HG03159 (cell line): ENCODE results near the gene SERPINA6.
"Not testable (repeated sequence)": the region's sequence is repeated elsewhere in the genome, so short reads cannot be mapped to it uniquely, and the experiment has no call there.

Experiments
- ATAC-seq: cut with Tn5 transposase; IDR thresholded peaks from one replicate; pipeline ENCODE4 v1.9.1; 2021; ENCODE audit warnings: mild to moderate bottlenecking, moderate library complexity; ENCODE audit not compliant: unreplicated experiment

The SERPINA6 gene

DNA sequence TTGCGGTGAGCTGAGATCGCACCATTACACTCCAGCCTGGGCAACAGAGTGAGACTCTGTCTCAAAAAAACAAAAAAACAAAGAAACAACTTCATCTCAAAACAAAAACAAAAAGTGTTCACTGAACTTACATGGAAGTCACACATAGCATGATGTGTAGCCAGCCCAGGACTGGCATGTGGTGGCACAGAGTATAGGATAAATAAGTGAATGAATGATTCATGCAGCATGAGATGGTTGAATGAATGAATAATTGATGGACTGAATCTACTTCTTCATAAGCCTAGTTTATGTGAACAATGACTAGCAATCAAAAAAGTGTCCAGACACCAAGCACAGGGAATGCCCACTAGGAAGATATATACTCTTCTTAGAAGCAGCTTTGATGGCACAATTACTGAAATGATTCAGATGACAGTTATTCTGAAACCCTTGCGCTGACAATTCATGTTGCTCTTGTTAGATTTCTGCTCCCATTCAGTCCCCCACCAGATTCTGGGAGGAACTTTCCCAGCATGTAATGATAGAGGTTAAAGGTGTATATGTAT lies 31.6 kb upstream of the SERPINA6 start:
- no peak for ATAC-seq

DNA sequence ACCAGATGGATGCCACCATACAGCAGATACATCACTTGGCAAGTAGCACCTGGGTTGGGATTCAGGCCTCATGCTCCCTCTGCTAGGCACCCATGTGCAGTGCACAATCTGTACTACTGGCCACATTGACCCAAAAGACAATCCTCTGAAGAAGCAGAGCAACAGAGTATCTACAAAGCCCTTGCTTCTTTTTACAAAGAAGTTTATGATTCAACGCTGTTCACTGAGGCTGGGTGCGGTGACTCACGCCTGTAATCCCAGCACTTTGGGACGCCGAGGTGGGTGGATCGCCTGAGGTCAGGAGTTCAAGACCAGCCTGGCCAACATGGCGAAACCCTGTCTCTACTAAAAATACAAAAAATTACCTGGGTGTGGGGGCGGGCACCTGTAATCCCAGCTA lies 31.1 kb upstream of the SERPINA6 start:
- ATAC-seq: not testable (repeated sequence)

- no peak for ATAC-seq
Observed at GRCh38 chr14:94349276-94349675, 26.1 kb upstream of the SERPINA6 start.

- ATAC-seq: no peak
Observed at GRCh38 chr14:94348836-94349235, 25.7 kb upstream of the SERPINA6 start.

DNA sequence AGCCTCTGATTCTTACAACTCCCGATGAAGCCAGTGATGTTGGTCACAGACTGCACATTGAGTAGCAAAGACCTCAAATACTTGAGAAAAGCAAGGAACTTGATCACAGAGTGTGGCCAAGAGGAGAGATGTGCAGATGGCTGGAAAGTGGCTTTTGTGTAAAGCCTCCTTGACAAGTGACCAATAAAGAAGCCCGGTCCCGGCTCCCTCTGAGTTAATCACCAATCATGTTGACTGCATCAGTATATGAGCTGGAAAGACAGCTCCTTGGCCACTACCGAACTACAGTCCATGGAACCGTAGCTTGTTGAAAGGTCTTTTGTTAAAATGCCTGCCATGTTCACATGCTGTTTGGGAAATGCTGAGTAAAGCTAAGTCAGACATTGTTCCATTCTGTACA lies 23.7 kb upstream of the SERPINA6 start:
- no peak for ATAC-seq

- peak; percentile 65 for ATAC-seq
Observed at GRCh38 chr14:94346065-94346786, 23.1 kb upstream of the SERPINA6 start.

GRCh38 chr14:94345344-94346064 lies 22.4 kb upstream of the SERPINA6 start:
- ATAC-seq: no peak

DNA sequence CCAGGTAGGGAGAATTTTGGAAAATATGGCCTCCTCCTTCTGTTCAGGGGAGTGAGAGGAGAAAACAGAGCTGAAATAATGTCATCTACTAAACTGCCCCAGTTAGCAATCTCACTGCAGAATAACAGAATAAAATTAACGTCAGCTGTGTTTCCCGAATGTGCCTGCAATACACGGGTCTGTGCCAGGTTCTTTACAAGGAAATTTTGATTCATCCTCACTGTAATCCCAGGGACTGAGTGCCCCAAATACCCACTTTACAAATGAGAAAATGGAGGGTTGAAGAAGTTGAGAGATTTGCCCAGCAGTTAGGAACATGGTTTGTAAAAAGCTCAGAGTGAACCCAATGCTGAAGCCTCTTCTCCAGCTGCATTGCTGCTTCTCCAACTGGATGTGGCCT lies 21.3 kb upstream of the SERPINA6 start:
- ATAC-seq: no peak

DNA sequence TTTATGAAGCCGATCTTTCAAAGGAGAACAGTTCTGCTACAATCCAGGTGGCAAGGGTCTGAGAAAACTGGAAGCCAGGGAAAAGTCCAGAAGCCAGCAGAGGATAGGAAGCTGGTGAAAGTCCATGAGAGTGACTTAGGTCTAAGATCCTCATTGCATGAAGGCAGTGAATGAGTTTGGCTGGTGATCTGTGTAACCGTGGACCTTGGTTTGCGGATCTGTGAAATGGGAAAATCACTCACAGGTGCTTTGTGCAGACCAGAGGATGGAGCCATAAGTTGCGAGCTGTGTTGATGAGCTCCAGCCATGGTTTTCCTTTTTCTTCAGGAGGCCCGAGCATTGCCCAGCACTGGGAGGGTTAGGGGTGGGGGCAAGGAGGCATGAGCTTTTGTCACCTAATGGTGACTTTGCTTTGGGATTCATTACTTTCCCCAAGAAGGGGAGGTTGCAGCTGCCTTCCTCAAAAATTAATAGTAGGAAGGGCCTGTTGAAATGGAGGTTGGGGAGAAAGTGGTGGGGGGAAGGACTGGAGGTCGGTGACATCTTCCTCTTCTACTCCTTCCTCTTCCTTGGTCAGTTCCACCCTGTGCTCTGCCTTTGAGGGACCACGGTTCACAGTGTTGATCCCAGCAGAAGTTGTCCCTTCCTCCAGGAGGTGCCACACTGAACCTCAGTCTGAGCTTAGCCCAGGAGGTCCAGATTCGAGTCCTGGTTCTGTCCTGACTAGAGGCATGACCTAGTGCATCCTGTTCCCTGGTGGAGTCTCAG lies 20.3 kb upstream of the SERPINA6 start:
- ATAC-seq: no peak

- ATAC-seq: no peak
Observed at GRCh38 chr14:94342334-94342934, 19.3 kb upstream of the SERPINA6 start.

DNA sequence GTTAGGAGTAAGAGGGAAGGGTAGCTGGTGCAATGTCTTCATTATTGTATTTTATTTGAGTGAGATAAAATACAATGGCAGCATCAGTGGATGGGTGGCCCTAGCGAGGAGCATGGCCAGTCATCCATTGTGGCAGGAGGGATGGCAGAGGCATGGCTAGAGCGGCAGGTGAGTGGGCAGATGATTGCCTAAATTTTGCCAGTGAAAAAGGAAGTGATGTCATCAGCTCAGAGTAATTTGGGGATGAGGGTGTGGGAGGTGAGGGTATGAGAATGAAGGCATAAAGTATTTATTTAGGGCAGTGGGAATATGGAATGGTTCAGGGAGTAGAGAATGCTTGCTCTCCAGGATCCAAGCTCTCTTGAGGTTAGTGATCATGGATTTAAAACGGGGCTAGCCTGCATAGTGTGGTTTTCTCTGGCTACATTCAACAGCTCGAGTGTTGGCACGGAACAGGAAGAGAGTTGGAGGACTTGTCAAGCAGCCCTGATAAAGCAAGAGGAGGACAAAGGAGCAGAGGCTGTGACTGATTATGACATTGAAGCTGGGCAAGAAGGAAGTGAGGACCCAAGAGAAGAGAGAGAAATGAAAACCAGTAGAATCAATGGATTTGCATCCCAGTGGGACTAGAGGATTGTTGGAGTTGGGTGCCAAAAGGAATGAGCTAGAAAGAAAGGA lies 18.7 kb upstream of the SERPINA6 start:
- no peak for ATAC-seq

DNA sequence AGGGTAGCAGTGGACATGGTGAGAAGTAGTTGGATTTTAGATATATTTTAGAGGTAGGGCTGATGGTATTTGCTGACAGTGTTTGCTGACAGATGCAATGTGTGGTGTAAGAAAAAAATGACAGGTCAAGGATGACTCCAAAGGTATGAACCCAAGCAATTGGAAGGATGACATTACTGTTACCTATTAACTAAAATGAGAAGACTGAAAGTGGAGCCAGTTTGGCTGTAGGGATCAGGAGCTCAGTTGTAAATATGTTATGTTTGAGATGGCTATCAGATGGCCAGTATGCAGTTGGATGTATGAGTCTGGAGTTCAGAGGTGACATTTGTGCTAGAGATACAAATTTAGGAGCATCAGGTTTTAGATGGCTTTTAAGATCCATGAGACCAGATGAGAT lies 17.4 kb upstream of the SERPINA6 start:
- no peak for ATAC-seq

GRCh38 chr14:94338023-94338422 lies 14.9 kb upstream of the SERPINA6 start:
- no peak for ATAC-seq

GRCh38 chr14:94337274-94337673 lies 14.1 kb upstream of the SERPINA6 start:
- no peak for ATAC-seq

DNA sequence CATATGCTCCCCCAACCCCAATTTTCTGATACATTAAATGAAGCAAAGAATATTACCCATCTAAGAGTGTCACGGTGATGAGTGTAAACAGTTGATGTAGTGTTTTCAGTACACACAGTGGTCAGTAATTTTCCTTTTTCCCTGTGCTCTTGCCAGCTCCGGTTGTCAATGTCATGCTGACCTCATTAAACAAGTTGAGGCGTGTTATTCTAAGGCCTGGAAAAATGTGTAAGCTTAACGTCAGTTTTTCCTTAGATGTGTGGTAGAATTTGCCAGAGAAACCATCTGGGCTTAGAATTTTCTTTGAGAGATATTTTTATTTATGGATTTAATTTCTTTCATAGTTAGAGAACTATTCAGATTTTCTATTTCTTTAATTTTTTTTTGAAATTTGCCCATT lies 11.7 kb upstream of the SERPINA6 start:
- ATAC-seq: no peak

DNA sequence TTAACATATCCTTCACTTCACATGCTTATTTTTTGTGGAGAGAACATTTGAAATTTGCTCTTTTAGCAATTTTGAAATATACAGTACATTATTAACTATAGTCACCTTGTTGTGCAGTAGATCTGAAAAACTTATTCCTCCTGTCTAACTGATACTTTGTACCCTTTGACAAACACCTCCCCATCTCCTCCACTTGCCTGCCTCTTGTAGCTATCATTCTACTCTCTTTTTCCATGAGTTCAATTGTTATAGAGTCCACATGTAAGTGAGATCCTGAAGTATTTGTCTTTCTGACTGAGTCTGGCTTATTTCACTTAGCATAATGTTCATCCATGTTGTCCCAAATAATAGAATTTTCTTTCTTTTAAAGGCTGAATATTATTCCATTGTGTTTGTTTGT lies 9.5 kb upstream of the SERPINA6 start:
- ATAC-seq: no peak

GRCh38 chr14:94332063-94332583 lies 9.0 kb upstream of the SERPINA6 start:
- ATAC-seq: no peak

DNA sequence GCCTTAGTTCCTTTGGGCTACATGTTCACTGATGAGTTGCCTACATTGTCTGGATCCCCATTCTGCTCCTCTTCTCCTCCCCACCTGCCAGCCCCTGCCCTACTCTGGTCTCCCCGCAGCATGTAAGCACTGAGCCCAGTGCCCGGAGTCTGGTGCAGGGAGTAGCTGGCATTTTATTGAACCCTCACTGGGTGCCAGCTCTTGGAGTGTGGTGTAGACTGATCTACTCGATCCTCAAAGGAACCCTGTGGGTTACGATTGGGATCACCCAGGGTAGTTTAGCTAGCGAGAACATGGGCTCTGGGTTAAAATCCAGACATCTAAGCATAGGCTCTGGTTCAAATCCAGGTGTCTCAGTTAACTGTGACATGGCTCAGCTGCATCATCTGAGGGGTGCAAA lies 8.3 kb upstream of the SERPINA6 start:
- no peak for ATAC-seq

DNA sequence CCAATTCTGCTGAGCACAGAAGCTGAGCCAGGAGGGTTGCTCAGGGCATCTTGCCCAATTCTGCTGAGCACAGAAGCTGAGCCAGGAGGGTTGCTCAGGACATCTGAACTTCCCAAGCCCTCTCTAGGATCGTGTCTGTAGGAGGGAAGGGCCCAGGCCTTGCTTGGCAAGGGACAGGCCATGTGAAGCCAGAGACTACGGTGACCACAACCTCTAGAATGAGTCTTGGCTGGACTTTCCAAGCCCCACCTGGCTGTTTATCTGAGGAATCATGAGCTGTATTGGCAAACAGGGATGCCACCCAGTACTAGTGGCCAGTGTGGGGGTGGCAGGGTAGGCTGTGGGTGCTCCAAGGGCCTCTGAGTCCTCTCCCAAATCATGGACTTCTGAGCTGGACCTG lies 7.7 kb upstream of the SERPINA6 start:
- ATAC-seq: no peak

DNA sequence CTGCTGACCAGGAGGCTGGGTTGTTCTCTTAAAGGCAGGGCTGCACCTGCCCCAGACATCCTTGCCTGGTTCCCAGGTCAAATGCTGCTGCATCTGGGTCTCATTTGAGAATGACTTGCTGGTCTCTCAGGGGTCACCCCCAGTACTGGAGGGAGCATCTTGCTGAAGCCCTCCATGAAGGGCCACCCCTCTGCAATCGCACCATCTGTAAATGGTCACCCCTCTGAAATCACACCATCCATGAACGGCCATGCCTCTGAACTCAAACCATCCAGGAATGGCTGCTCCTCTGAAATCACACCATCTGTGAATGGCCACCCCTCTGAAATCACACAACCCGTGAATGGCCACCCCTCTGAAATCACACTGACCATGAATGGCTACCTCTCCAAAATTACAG lies 7.3 kb upstream of the SERPINA6 start:
- no peak for ATAC-seq
